ENCODE data around the gene BRAF. TPM values are rescaled to one million over a fixed set of nuclear protein-coding genes. Genes with fewer than 3 reads are reported as not detected.

The BRAF gene
- total RNA-seq, 1 donor from 2014 or later, result 28.4 TPM

DNA sequence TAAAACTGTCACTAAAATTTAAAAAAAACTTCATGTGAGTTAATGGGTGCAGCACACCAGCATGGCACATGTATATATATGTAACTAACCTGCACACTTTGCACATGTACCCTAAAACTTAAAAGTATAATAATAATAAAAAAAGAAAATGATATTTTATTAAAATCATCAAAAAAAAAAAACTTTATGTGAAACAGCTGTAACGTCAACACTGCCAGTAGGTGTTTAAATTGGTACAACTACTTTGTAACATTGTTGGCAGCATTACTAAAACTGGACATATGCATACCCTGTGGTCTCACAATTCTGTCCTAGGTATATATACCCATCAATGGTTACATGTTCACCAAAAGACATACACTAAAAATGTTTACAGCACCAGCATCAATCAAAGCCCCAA, 146.2 kb downstream of the BRAF start:
- H3K9me3 Mint-ChIP-seq (ENCODE audit: unreplicated experiment), result no peaks in the 10 kb centered on the region
- no peaks in the 10 kb centered on the region for H3K27me3 Mint-ChIP-seq (ENCODE audit: unreplicated experiment)
- TF ChIP-seq, protein P1, sequence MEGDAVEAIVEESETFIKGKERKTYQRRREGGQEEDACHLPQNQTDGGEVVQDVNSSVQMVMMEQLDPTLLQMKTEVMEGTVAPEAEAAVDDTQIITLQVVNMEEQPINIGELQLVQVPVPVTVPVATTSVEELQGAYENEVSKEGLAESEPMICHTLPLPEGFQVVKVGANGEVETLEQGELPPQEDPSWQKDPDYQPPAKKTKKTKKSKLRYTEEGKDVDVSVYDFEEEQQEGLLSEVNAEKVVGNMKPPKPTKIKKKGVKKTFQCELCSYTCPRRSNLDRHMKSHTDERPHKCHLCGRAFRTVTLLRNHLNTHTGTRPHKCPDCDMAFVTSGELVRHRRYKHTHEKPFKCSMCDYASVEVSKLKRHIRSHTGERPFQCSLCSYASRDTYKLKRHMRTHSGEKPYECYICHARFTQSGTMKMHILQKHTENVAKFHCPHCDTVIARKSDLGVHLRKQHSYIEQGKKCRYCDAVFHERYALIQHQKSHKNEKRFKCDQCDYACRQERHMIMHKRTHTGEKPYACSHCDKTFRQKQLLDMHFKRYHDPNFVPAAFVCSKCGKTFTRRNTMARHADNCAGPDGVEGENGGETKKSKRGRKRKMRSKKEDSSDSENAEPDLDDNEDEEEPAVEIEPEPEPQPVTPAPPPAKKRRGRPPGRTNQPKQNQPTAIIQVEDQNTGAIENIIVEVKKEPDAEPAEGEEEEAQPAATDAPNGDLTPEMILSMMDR (IDR thresholded peaks at IDR 0.05; ENCODE audit: unreplicated experiment), result no peak
- H3K4me1 Mint-ChIP-seq (ENCODE audit: unreplicated experiment), result no peaks in the 10 kb centered on the region
- peaks cover 10% of the 10 kb centered on the region for H3K36me3 Mint-ChIP-seq (ENCODE audit: low read depth, unreplicated experiment)
- no peak for DNase-seq (ENCODE audit: low spot score)
- no peak overlapping the region for H3K4me3 Mint-ChIP-seq (ENCODE audit: unreplicated experiment)
- no peak overlapping the region for H3K27ac Mint-ChIP-seq (ENCODE audit: unreplicated experiment)

DNA sequence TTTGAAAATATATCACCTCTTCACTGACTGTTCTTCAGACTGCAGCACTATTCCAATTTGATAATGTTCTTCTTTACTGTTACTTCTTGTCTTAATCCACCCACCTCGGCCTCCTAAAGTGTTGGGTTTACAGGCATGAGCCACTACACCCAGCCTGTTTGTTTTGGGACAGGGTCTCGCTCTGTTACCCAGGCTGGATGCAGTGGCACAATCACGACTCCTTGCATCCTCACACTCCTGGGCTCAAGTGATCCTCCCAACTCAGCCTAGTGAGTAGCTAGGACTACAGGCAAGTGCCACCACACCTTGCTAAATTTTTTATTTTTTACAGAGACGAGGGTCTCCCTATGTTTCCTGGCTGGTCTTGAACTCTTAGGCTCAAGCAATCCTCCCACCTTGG, 150.4 kb downstream of the BRAF start:
- TF ChIP-seq, protein P1 (IDR thresholded peaks at IDR 0.05; ENCODE audit: unreplicated experiment), result no peak
- Mint-ChIP-seq H3K27me3 (ENCODE audit: unreplicated experiment) (no peaks in the 10 kb centered on the region), H3K36me3 (ENCODE audit: low read depth, unreplicated experiment) (peaks cover 6% of the 10 kb centered on the region), H3K4me1 (ENCODE audit: unreplicated experiment) (no peaks in the 10 kb centered on the region), H3K4me3 (ENCODE audit: unreplicated experiment) (no peak overlapping the region), H3K9me3 (ENCODE audit: unreplicated experiment) (no peaks in the 10 kb centered on the region), H3K27ac (ENCODE audit: unreplicated experiment) (no peak overlapping the region)
- DNase-seq (ENCODE audit: low spot score), result no peak

DNA sequence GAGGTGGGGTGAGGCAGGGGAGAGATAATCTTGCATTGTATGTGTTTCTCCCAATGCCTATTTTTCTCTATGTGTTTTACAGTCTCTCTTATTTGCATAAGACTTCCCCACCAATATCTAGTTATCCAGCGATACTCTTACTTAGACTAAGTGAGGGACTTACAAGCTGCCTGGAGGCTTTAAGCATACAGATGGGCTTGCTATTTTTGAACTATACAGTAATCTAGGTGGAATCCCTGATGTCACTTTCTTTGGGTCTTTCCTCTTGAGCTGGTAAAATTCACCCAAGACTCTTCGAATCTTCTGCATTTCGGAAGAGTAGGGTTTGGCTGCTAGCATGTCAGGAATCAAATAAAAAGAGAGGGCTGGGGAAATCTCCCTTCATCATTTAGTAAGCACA, 151.6 kb downstream of the BRAF start:
- no peak for DNase-seq (ENCODE audit: low spot score)
- peaks cover 4% of the 10 kb centered on the region for H3K36me3 Mint-ChIP-seq (ENCODE audit: low read depth, unreplicated experiment)
- TF ChIP-seq, protein P1 (IDR thresholded peaks at IDR 0.05; ENCODE audit: unreplicated experiment), result no peak
- H3K4me1 Mint-ChIP-seq (ENCODE audit: unreplicated experiment), result no peaks in the 10 kb centered on the region
- H3K4me3 Mint-ChIP-seq (ENCODE audit: unreplicated experiment), result no peak overlapping the region
- no peak overlapping the region for H3K27ac Mint-ChIP-seq (ENCODE audit: unreplicated experiment)
- no peaks in the 10 kb centered on the region for H3K9me3 Mint-ChIP-seq (ENCODE audit: unreplicated experiment)
- no peaks in the 10 kb centered on the region for H3K27me3 Mint-ChIP-seq (ENCODE audit: unreplicated experiment)

DNA sequence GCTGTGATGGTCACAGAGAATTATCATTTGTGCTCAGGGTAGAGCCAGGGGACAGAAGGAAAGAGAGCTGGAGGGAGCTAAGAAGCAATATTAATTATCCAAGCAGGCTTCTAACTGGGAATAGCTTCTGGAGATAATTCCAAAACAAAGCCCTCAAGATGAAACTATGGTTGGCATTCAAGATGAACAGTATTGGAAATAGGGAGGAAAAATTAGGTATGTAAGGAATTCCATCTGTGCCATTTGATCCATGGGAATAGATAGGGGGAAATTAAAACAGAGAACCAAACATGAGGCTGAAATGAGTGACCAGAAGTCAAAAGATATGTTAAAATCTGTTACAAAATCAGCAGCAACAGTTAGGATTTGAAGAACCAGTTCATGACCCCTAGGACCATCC, 152.9 kb downstream of the BRAF start:
- no peak for DNase-seq (ENCODE audit: low spot score)
- Mint-ChIP-seq H3K27ac (ENCODE audit: unreplicated experiment) (no peak overlapping the region), H3K9me3 (ENCODE audit: unreplicated experiment) (no peaks in the 10 kb centered on the region), H3K4me3 (ENCODE audit: unreplicated experiment) (no peak overlapping the region), H3K27me3 (ENCODE audit: unreplicated experiment) (no peaks in the 10 kb centered on the region), H3K4me1 (ENCODE audit: unreplicated experiment) (no peaks in the 10 kb centered on the region), H3K36me3 (ENCODE audit: low read depth, unreplicated experiment) (peaks cover 12% of the 10 kb centered on the region)
- TF ChIP-seq, protein P1 (IDR thresholded peaks at IDR 0.05; ENCODE audit: unreplicated experiment), result no peak

- Mint-ChIP-seq H3K4me1 (ENCODE audit: unreplicated experiment) (no peaks in the 10 kb centered on the region), H3K9me3 (ENCODE audit: unreplicated experiment) (no peaks in the 10 kb centered on the region), H3K36me3 (ENCODE audit: low read depth, unreplicated experiment) (peaks cover 12% of the 10 kb centered on the region), H3K4me3 (ENCODE audit: unreplicated experiment) (no peak overlapping the region), H3K27ac (ENCODE audit: unreplicated experiment) (no peak overlapping the region), H3K27me3 (ENCODE audit: unreplicated experiment) (no peaks in the 10 kb centered on the region)
- no peak for DNase-seq (ENCODE audit: low spot score)
- TF ChIP-seq, protein P1 (IDR thresholded peaks at IDR 0.05; ENCODE audit: unreplicated experiment), result no peak
Observed at GRCh38 chr7:140769852-140770251, 154.9 kb downstream of the BRAF start.

Data from endothelial cell (in vitro differentiated cells).